ENCODE results near the gene FAM200B.
A peak's percentile ranks its signal among the peaks of the same experiment; 100 is the strongest.

FAM200B gene

GRCh38 chr4:15737255-15737654 is 55.6 kb downstream of the FAM200B start:
- no peak for DNase-seq
- Histone ChIP-seq H3K79me2 (ENCODE audit: insufficient read depth, low read length) (peaks cover 39% of the 10 kb centered on the region), H2AFZ (ENCODE audit: low read depth, low read length) (no peak overlapping the region), H3K9ac (ENCODE audit: low read depth, low read length) (no peak overlapping the region), H3K36me3 (ENCODE audit: insufficient read depth, low read length) (0 out of 2 replicates have a peak, but pooled peaks cover 3% of the 10 kb centered on the region), H3K9me3 (ENCODE audit: insufficient read depth, low read length, severe bottlenecking) (peaks cover 9% of the 10 kb centered on the region), H3K27ac (ENCODE audit: low read length) (peak overlapping the region; percentile 19), H3K27me3 (ENCODE audit: insufficient read depth, low read length, poor library complexity) (no peaks in the 10 kb centered on the region), H3K4me3 (ENCODE audit: low read depth in 1 of 2, low read length in 2 of 2) (no peak overlapping the region), H3K4me1 (ENCODE audit: insufficient read depth, low read length) (peaks cover 88% of the 10 kb centered on the region), H3K4me2 (ENCODE audit: insufficient read depth, low read length) (no peak overlapping the region), H4K20me1 (ENCODE audit: insufficient read depth, low read length) (no peaks in the 10 kb centered on the region)
- ATAC-seq (ENCODE audit: insufficient read depth, low read depth) = no peak
- TF ChIP-seq EZH2 (IDR thresholded peaks at IDR 0.05; ENCODE audit: borderline replicate concordance, low read depth, low read length, severe bottlenecking) (no peak), CTCF (IDR thresholded peaks at IDR 0.05; ENCODE audit: borderline replicate concordance, extremely low read depth, low read length, poor library complexity, severe bottlenecking) (peak; percentile 34)

GRCh38 chr4:15738877-15739276 is 57.2 kb downstream of the FAM200B start:
- Histone ChIP-seq H3K9ac (ENCODE audit: low read depth, low read length) (no peak overlapping the region), H3K4me2 (ENCODE audit: insufficient read depth, low read length) (no peak overlapping the region)

More at GRCh38 chr4:15738877-15739276, 57.2 kb downstream of the FAM200B start:
- Histone ChIP-seq H2AFZ (ENCODE audit: low read depth, low read length) (0 out of 2 replicates have a peak overlapping the region, but pooled peaks have one; percentile 0), H4K20me1 (ENCODE audit: insufficient read depth, low read length) (no peaks in the 10 kb centered on the region), H3K4me1 (ENCODE audit: insufficient read depth, low read length) (peaks cover 91% of the 10 kb centered on the region), H3K9me3 (ENCODE audit: insufficient read depth, low read length, severe bottlenecking) (peaks cover 9% of the 10 kb centered on the region), H3K79me2 (ENCODE audit: insufficient read depth, low read length) (peaks cover 39% of the 10 kb centered on the region), H3K4me3 (ENCODE audit: low read depth in 1 of 2, low read length in 2 of 2) (no peak overlapping the region), H3K36me3 (ENCODE audit: insufficient read depth, low read length) (no peaks in the 10 kb centered on the region), H3K27ac (ENCODE audit: low read length) (peak overlapping the region; percentile 58), H3K27me3 (ENCODE audit: insufficient read depth, low read length, poor library complexity) (no peaks in the 10 kb centered on the region)
- ATAC-seq (ENCODE audit: insufficient read depth, low read depth) (no peak), DNase-seq (no peak)
- TF ChIP-seq EZH2 (IDR thresholded peaks at IDR 0.05; ENCODE audit: borderline replicate concordance, low read depth, low read length, severe bottlenecking) (no peak), CTCF (IDR thresholded peaks at IDR 0.05; ENCODE audit: borderline replicate concordance, extremely low read depth, low read length, poor library complexity, severe bottlenecking) (no peak)
